H1 (cell line): ENCODE measurements around the gene VTI1B.

Experiments
- EGR1 ChIP-seq: IDR thresholded peaks from 2 replicates; pipeline ENCODE4 v1.6.1; 2011; ENCODE audit warnings: low read depth, low read length, borderline replicate concordance
- GABPA ChIP-seq: IDR thresholded peaks from 2 replicates; pipeline ENCODE4 v1.6.1; 2011; ENCODE audit warnings: mild to moderate bottlenecking, low read length, moderate library complexity, borderline replicate concordance; ENCODE audit not compliant: insufficient read depth
- RAD21 ChIP-seq, 2 experiments: IDR thresholded peaks in 1 of 2; conservative IDR thresholded peaks in 1 of 2; 2 replicates each; pipeline ENCODE4 v1.6.1; 2011; ENCODE audit warnings: low read depth in 2 of 2, low read length in 2 of 2, improper control_type of control experiment in 1 of 2, inconsistent platforms in 1 of 2, mild to moderate bottlenecking in 1 of 2, moderate library complexity in 1 of 2

DNA sequence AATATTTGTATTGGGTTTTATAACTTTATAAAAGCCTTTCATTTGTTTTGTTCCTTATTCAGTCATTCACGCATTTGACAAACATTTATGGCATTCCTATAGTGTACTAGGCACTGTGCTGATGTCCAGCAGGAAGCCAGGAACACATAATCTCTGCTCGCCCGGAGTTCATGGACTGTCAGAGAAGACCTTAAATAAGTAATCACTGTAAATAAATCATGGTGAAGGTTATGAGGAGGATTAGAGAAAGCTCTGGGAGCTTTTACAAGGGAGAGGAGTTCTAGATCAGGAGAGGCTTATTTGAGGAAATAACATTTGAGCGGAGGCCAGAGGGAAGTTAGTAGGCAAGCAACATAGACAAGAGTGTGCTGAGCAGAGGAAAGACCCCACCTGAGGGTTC lies 22.6 kb upstream of the VTI1B start:
- TF ChIP-seq EGR1 (no peak), GABPA (no peak), RAD21 (IDR thresholded peaks at IDR 0.05 in 1 of 2, conservative IDR thresholded peaks at IDR 0.05 in 1 of 2; ENCODE audit: low read depth in 2 of 2, low read length in 2 of 2) (no peak)
